GM23338 (cell line): ENCODE data around the gene PGLYRP4. TPM values are rescaled to one million over a fixed set of nuclear protein-coding genes. Genes with fewer than 3 reads are reported as not detected.

Experiments used
- ATAC-seq: fragments of 200-7000 bp; cut with Tn5 transposase; 3 replicates; pipeline ENCODE4 v1.9.1; 2020
- DNase-seq: peaks from one replicate; pipeline ENCODE4 v3.0.0-alpha.2; 2015; ENCODE audit warnings: low spot score
- H2AFZ ChIP-seq: fragments of 200-600 bp; sonication (generic); 2 replicates; pipeline ENCODE4 v1.8.0; 2016; ENCODE audit warnings: antibody characterized with exemption, mild to moderate bottlenecking, moderate library complexity
- H3F3A ChIP-seq: fragments of 200-600 bp; sonication (generic); replicated peaks from 2 replicates; pipeline ENCODE4 v1.8.0; 2017; ENCODE audit warnings: antibody characterized with exemption, mixed run types, low read depth
- H3K27ac ChIP-seq: fragments of 200-600 bp; sonication (generic); 2 replicates; pipeline ENCODE4 v1.6.1; 2016; ENCODE audit warnings: low read depth
- H3K27me3 ChIP-seq: fragments of 200-600 bp; sonication (generic); 2 replicates; pipeline ENCODE4 v1.8.0; 2016; ENCODE audit warnings: mild to moderate bottlenecking, mixed run types, moderate library complexity; ENCODE audit not compliant: insufficient read depth
- H3K36me3 ChIP-seq: fragments of 200-600 bp; sonication (generic); 2 replicates; pipeline ENCODE4 v1.8.0; 2016; ENCODE audit warnings: mild to moderate bottlenecking; ENCODE audit not compliant: insufficient read depth
- H3K4me1 ChIP-seq: fragments of 200-600 bp; sonication (generic); 2 replicates; pipeline ENCODE4 v1.8.0; 2016; ENCODE audit warnings: mild to moderate bottlenecking, moderate library complexity; ENCODE audit not compliant: insufficient read depth
- H3K4me2 ChIP-seq: fragments of 200-600 bp; sonication (generic); 2 replicates; pipeline ENCODE4 v1.7.1; 2017; ENCODE audit warnings: mixed run types
- H3K4me3 ChIP-seq: fragments of 200-600 bp; sonication (generic); 2 replicates; pipeline ENCODE4 v1.6.1; 2016; ENCODE audit warnings: mixed run types
- H3K79me2 ChIP-seq: fragments of 200-600 bp; sonication (generic); replicated peaks from 2 replicates; pipeline ENCODE4 v1.8.0; 2017; ENCODE audit warnings: mild to moderate bottlenecking; ENCODE audit not compliant: insufficient read depth
- H3K9me2 ChIP-seq: fragments of 200-600 bp; sonication (generic); 2 replicates; pipeline ENCODE4 v1.8.0; 2017; ENCODE audit not compliant: insufficient read depth
- H4K20me1 ChIP-seq: fragments of 200-600 bp; sonication (generic); replicated peaks from 2 replicates; pipeline ENCODE4 v1.8.0; 2017; ENCODE audit warnings: mild to moderate bottlenecking; ENCODE audit not compliant: insufficient read depth
- H3K27ac Mint-ChIP-seq: 2 replicates; pipeline ENCODE4 v1.8.0; 2020; ENCODE audit warnings: inconsistent platforms, mild to moderate bottlenecking, moderate library complexity, mixed read lengths
- H3K27me3 Mint-ChIP-seq: 3 replicates; pipeline ENCODE4 v1.8.0; 2022; ENCODE audit warnings: low read depth, mild to moderate bottlenecking, moderate library complexity, mixed read lengths, inconsistent platforms; ENCODE audit not compliant: insufficient read depth, poor library complexity
- H3K36me3 Mint-ChIP-seq: 3 replicates; pipeline ENCODE4 v1.8.0; 2021; ENCODE audit warnings: low read depth, mild to moderate bottlenecking, inconsistent platforms, moderate library complexity, mixed read lengths
- H3K4me1 Mint-ChIP-seq: 3 replicates; pipeline ENCODE4 v1.8.0; 2020; ENCODE audit warnings: mild to moderate bottlenecking, inconsistent platforms, mixed read lengths
- H3K4me3 Mint-ChIP-seq: 3 replicates; pipeline ENCODE4 v1.8.0; 2021; ENCODE audit warnings: moderate library complexity, mild to moderate bottlenecking, inconsistent platforms, mixed read lengths
- H3K9me3 Mint-ChIP-seq: 3 replicates; pipeline ENCODE4 v1.8.0; 2020; ENCODE audit warnings: moderate library complexity, mild to moderate bottlenecking, inconsistent platforms, mixed read lengths
- CREB1 ChIP-seq: fragments of 250-450 bp; sonication (Bioruptor Pico); IDR thresholded peaks from 2 replicates; pipeline ENCODE4 v1.5.0; 2020; ENCODE audit warnings: low read depth, mild to moderate bottlenecking, moderate library complexity
- EZH2 ChIP-seq: fragments of 200-600 bp; sonication (generic); IDR thresholded peaks from one replicate; pipeline ENCODE4 v1.8.0; 2017; ENCODE audit warnings: antibody characterized with exemption, mild to moderate bottlenecking, low read depth; ENCODE audit not compliant: unreplicated experiment
- EZH2phosphoT487 ChIP-seq: fragments of 200-600 bp; sonication (generic); IDR thresholded peaks from one replicate; pipeline ENCODE4 v1.8.1; 2018; ENCODE audit warnings: antibody characterized with exemption; ENCODE audit not compliant: unreplicated experiment
- NANOG ChIP-seq: IDR thresholded peaks from 2 replicates; pipeline ENCODE4 v1.6.1; 2016; ENCODE audit warnings: antibody characterized with exemption, borderline replicate concordance
- STAT1 ChIP-seq: IDR thresholded peaks from one replicate; pipeline ENCODE4 v1.6.1; 2016; ENCODE audit warnings: antibody characterized with exemption; ENCODE audit not compliant: unreplicated experiment
- ZNF114 ChIP-seq: fragments of 250-450 bp; sonication (Bioruptor Pico); IDR thresholded peaks from 2 replicates; pipeline ENCODE4 v1.5.0; 2020; ENCODE audit warnings: mild to moderate bottlenecking, moderate library complexity
- polyA plus RNA-seq: library from polyadenylated mRNA; unstranded; fragments of >200 nt; fragmentation: Nextera tagmentation; extraction: Ambion mirVana; gene quantifications from 2 replicates; pipeline ENCODE4 v1.2.1, GENCODE V29; 2016
- total RNA-seq: library from RNA; depleted of rRNA; stranded (reverse); fragments of >200 nt; shearing (Covaris generic); gene quantifications from 2 replicates; pipeline ENCODE4 v1.2.3, GENCODE V29; 2014
- TF ChIP-seq, protein P1 (sequence below): fragments of 250-450 bp; sonication (Bioruptor Pico); IDR thresholded peaks from 2 replicates; pipeline ENCODE4 v1.5.0; 2020; ENCODE audit warnings: mild to moderate bottlenecking, moderate library complexity
- TF ChIP-seq, protein P2 (sequence below): IDR thresholded peaks from 2 replicates; pipeline ENCODE4 v1.6.1; 2016; ENCODE audit warnings: antibody characterized with exemption
- TF ChIP-seq, protein P3 (sequence below), 2 experiments: fragments of 200-600 bp in 1 of 2; sonication (generic) in 1 of 2; conservative IDR thresholded peaks; 2 replicates each; pipeline versions ENCODE4 v1.5.1 to v1.6.1; 2016 to 2017; ENCODE audit warnings: antibody characterized with exemption in 2 of 2, low read depth in 2 of 2, mild to moderate bottlenecking in 2 of 2, moderate library complexity in 1 of 2
- TF ChIP-seq, protein P4 (sequence below): IDR thresholded peaks from one replicate; pipeline ENCODE4 v1.6.1; 2018; ENCODE audit warnings: antibody characterized with exemption; ENCODE audit not compliant: unreplicated experiment

PGLYRP4 gene
- total and polyA plus RNA-seq, 2 experiments from 2014 or later: not detected

DNA sequence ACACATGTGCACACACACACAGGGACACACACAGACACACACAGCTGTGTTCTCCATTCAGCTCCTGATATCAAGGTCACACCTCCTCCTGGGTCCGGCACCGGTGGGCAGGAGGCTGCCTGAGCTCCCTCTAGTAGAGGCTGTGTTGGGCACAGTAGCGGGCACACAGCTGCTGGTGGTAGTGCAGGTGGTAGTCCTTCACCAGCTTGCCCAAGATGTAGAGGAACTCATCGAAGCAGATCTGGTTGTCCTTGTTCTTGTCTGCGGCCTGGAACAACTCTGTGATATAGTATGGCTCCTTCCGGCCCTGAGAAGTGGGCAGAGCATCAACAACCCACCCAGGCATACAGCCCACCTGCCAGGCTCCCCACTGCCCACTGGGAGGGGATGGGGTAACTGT is 47.8 kb upstream of the PGLYRP4 start:
- Mint-ChIP-seq H3K4me1 (peaks cover 2% of the 10 kb centered on the region; the same call in 1 of the 3 replicates), H3K36me3 (no peaks in the 10 kb centered on the region), H3K27ac (no peak overlapping the region), H3K9me3 (no peaks in the 10 kb centered on the region), H3K27me3 (peaks cover 5% of the 10 kb centered on the region), H3K4me3 (no peak overlapping the region)
- no peaks in the 10 kb centered on the region for H3F3A ChIP-seq
- H3K27ac ChIP-seq: no peak overlapping the region
- no peaks in the 10 kb centered on the region for H3K27me3 ChIP-seq
- no peaks in the 10 kb centered on the region for H3K79me2 ChIP-seq
- H3K4me2 ChIP-seq: no peak overlapping the region
- ATAC-seq (no peak), DNase-seq (no peak)
- H3K36me3 ChIP-seq: no peaks in the 10 kb centered on the region
- no peak overlapping the region for H2AFZ ChIP-seq
- H3K9me2 ChIP-seq: no peaks in the 10 kb centered on the region
- no peak overlapping the region for H3K4me3 ChIP-seq
- H3K4me1 ChIP-seq: no peaks in the 10 kb centered on the region
- no peak for TF ChIP-seq EZH2
- no peak for TF ChIP-seq NANOG
- TF ChIP-seq, protein P1, sequence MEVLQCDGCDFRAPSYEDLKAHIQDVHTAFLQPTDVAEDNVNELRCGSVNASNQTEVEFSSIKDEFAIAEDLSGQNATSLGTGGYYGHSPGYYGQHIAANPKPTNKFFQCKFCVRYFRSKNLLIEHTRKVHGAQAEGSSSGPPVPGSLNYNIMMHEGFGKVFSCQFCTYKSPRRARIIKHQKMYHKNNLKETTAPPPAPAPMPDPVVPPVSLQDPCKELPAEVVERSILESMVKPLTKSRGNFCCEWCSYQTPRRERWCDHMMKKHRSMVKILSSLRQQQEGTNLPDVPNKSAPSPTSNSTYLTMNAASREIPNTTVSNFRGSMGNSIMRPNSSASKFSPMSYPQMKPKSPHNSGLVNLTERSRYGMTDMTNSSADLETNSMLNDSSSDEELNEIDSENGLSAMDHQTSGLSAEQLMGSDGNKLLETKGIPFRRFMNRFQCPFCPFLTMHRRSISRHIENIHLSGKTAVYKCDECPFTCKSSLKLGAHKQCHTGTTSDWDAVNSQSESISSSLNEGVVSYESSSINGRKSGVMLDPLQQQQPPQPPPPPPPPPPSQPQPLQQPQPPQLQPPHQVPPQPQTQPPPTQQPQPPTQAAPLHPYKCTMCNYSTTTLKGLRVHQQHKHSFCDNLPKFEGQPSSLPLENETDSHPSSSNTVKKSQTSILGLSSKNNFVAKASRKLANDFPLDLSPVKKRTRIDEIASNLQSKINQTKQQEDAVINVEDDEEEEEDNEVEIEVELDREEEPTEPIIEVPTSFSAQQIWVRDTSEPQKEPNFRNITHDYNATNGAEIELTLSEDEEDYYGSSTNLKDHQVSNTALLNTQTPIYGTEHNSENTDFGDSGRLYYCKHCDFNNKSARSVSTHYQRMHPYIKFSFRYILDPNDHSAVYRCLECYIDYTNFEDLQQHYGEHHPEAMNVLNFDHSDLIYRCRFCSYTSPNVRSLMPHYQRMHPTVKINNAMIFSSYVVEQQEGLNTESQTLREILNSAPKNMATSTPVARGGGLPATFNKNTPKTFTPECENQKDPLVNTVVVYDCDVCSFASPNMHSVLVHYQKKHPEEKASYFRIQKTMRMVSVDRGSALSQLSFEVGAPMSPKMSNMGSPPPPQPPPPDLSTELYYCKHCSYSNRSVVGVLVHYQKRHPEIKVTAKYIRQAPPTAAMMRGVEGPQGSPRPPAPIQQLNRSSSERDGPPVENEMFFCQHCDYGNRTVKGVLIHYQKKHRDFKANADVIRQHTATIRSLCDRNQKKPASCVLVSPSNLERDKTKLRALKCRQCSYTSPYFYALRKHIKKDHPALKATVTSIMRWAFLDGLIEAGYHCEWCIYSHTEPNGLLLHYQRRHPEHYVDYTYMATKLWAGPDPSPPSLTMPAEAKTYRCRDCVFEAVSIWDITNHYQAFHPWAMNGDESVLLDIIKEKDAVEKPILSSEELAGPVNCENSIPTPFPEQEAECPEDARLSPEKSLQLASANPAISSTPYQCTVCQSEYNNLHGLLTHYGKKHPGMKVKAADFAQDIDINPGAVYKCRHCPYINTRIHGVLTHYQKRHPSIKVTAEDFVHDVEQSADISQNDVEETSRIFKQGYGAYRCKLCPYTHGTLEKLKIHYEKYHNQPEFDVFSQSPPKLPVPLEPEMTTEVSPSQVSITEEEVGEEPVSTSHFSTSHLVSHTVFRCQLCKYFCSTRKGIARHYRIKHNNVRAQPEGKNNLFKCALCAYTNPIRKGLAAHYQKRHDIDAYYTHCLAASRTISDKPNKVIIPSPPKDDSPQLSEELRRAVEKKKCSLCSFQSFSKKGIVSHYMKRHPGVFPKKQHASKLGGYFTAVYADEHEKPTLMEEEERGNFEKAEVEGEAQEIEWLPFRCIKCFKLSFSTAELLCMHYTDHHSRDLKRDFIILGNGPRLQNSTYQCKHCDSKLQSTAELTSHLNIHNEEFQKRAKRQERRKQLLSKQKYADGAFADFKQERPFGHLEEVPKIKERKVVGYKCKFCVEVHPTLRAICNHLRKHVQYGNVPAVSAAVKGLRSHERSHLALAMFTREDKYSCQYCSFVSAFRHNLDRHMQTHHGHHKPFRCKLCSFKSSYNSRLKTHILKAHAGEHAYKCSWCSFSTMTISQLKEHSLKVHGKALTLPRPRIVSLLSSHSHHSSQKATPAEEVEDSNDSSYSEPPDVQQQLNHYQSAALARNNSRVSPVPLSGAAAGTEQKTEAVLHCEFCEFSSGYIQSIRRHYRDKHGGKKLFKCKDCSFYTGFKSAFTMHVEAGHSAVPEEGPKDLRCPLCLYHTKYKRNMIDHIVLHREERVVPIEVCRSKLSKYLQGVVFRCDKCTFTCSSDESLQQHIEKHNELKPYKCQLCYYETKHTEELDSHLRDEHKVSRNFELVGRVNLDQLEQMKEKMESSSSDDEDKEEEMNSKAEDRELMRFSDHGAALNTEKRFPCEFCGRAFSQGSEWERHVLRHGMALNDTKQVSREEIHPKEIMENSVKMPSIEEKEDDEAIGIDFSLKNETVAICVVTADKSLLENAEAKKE (CRISPR knock-in tag): no peak
- TF ChIP-seq, protein P2, sequence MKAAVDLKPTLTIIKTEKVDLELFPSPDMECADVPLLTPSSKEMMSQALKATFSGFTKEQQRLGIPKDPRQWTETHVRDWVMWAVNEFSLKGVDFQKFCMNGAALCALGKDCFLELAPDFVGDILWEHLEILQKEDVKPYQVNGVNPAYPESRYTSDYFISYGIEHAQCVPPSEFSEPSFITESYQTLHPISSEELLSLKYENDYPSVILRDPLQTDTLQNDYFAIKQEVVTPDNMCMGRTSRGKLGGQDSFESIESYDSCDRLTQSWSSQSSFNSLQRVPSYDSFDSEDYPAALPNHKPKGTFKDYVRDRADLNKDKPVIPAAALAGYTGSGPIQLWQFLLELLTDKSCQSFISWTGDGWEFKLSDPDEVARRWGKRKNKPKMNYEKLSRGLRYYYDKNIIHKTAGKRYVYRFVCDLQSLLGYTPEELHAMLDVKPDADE: no peak
- TF ChIP-seq, protein P3, sequence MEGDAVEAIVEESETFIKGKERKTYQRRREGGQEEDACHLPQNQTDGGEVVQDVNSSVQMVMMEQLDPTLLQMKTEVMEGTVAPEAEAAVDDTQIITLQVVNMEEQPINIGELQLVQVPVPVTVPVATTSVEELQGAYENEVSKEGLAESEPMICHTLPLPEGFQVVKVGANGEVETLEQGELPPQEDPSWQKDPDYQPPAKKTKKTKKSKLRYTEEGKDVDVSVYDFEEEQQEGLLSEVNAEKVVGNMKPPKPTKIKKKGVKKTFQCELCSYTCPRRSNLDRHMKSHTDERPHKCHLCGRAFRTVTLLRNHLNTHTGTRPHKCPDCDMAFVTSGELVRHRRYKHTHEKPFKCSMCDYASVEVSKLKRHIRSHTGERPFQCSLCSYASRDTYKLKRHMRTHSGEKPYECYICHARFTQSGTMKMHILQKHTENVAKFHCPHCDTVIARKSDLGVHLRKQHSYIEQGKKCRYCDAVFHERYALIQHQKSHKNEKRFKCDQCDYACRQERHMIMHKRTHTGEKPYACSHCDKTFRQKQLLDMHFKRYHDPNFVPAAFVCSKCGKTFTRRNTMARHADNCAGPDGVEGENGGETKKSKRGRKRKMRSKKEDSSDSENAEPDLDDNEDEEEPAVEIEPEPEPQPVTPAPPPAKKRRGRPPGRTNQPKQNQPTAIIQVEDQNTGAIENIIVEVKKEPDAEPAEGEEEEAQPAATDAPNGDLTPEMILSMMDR (conservative IDR thresholded peaks at IDR 0.05; ENCODE audit: low read depth in 2 of 2): no peak
- TF ChIP-seq ZNF114 (CRISPR knock-in tag): no peak
- TF ChIP-seq, protein P4, sequence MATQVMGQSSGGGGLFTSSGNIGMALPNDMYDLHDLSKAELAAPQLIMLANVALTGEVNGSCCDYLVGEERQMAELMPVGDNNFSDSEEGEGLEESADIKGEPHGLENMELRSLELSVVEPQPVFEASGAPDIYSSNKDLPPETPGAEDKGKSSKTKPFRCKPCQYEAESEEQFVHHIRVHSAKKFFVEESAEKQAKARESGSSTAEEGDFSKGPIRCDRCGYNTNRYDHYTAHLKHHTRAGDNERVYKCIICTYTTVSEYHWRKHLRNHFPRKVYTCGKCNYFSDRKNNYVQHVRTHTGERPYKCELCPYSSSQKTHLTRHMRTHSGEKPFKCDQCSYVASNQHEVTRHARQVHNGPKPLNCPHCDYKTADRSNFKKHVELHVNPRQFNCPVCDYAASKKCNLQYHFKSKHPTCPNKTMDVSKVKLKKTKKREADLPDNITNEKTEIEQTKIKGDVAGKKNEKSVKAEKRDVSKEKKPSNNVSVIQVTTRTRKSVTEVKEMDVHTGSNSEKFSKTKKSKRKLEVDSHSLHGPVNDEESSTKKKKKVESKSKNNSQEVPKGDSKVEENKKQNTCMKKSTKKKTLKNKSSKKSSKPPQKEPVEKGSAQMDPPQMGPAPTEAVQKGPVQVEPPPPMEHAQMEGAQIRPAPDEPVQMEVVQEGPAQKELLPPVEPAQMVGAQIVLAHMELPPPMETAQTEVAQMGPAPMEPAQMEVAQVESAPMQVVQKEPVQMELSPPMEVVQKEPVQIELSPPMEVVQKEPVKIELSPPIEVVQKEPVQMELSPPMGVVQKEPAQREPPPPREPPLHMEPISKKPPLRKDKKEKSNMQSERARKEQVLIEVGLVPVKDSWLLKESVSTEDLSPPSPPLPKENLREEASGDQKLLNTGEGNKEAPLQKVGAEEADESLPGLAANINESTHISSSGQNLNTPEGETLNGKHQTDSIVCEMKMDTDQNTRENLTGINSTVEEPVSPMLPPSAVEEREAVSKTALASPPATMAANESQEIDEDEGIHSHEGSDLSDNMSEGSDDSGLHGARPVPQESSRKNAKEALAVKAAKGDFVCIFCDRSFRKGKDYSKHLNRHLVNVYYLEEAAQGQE: no peak
- TF ChIP-seq STAT1: no peak
- no peak for TF ChIP-seq EZH2phosphoT487
- no peak for TF ChIP-seq CREB1 (CRISPR knock-in tag)
- no peaks in the 10 kb centered on the region for H4K20me1 ChIP-seq
